ENCODE measurements around the gene SYTL3. TPM values are rescaled to one million over a fixed set of nuclear protein-coding genes. Genes with fewer than 3 reads are reported as not detected.

The SYTL3 gene
- total and polyA plus RNA-seq, 9 of the 15 experiments (the other 6 are each of a cell fraction or from before 2014, with no cell fraction given) = 0.04 to 0.46 (median 0.17) TPM; not detected in 1

- TSS peak; percentile 13 for BruUV-seq (replicated peaks)
- H3K4me3 ChIP-seq = no peak overlapping the region
- no peaks in the 10 kb centered on the region for H3K9me3 ChIP-seq (replicated peaks; ENCODE audit: control insufficient read depth, insufficient read depth, low read depth, low read length)
- peaks cover 4 to 13% of the 10 kb centered on the region in 2 experiments; a peak in 4 of 5 replicates for H3K4me1 ChIP-seq (replicated peaks in 1 of 2; ENCODE audit: control insufficient read depth in 2 of 2, insufficient read depth in 2 of 2, low read length in 2 of 2)
- H3K9ac ChIP-seq (ENCODE audit: insufficient read depth in 1 of 2, low read depth in 2 of 2, low read length in 2 of 2) = no peak overlapping the region
- TF ChIP-seq AFF4 (CRISPR knock-in tag; IDR thresholded peaks at IDR 0.05) (no peak), TFAP4 (CRISPR knock-in tag; IDR thresholded peaks at IDR 0.05; ENCODE audit: borderline replicate concordance) (no peak), TAF9B (IDR thresholded peaks at IDR 0.05; ENCODE audit: partially characterized antibody) (no peak), SUPT5H (IDR thresholded peaks at IDR 0.05) (peak; percentile 39), POLR2G (IDR thresholded peaks at IDR 0.05; ENCODE audit: low read depth, low read length) (0 out of 2 replicates have a peak, but pooled peaks have one; percentile 23), RERE (CRISPR knock-in tag; IDR thresholded peaks at IDR 0.05; ENCODE audit: borderline replicate concordance) (no peak), RBM15 (IDR thresholded peaks at IDR 0.05; ENCODE audit: insufficient read depth, low read length) (no peak)
- 92% methylated on average over 8 of the region's 8 CpGs for WGBS (ENCODE audit: insufficient coverage, low coverage, missing lambda C conversion rate)
- H3K27ac ChIP-seq (ENCODE audit: extremely low read depth, low read depth, low read length) = no peak overlapping the region
- in situ Hi-C loops (cut with MboI) (no loop called here), intact Hi-C loops (cut with micrococcal nuclease) (no loop called here)
- H3K79me2 ChIP-seq (ENCODE audit: control insufficient read depth, insufficient read depth, low read length) = peaks cover 17% of the 10 kb centered on the region; the same call in 2 of the 3 replicates
- no peaks in the 10 kb centered on the region for H3K9me1 ChIP-seq (ENCODE audit: control insufficient read depth, insufficient read depth, low read length)
- no peak overlapping the region for H2AFZ ChIP-seq (ENCODE audit: low read depth, low read length)
- H4K20me1 ChIP-seq (replicated peaks; ENCODE audit: control insufficient read depth, insufficient read depth, low read length) = peaks cover 17% of the 10 kb centered on the region
- no peak overlapping the region for H3K4me2 ChIP-seq (ENCODE audit: insufficient read depth, low read length)
- CTCF ChIA-PET (ENCODE audit: low intra/inter-chr PET ratio) = no interaction called here
- peaks cover 71% of the 10 kb centered on the region for H3K36me3 ChIP-seq (ENCODE audit: control insufficient read depth, insufficient read depth, low read length)
- DNase-seq (ENCODE audit: extremely low read depth in 1 of 4, low spot score in 3 of 4) (no peak), ATAC-seq (no peak), FAIRE-seq (no peak)
- H3K27me3 ChIP-seq (ENCODE audit: control insufficient read depth in 2 of 2, insufficient read depth in 2 of 2, low read length in 2 of 2) = no peaks in the 10 kb centered on the region
- POLR2A ChIA-PET = interaction anchor here (1.6 kb wide), 1 partner anchor 13 kb away, joined by 4 read pairs; no protein-coding TSS in a partner anchor
Measured at GRCh38 chr6:158636778-158637177, 13.1 kb upstream of the SYTL3 start.

All from K562 (cell line).